Stimulated activated naive CD4-positive, alpha-beta T cell treated with Interleukin-2 at 50 U/mL for 16 hours (primary cell): ENCODE measurements around the gene TNC.
"Not testable (repeated sequence)": the region's sequence is repeated elsewhere in the genome, so short reads cannot be mapped to it uniquely, and the experiment has no call there.

Experiments
- DNase-seq: peaks from one replicate; lab custom pipeline; 2025; lab: John Stamatoyannopoulos, UW

TNC gene

DNA sequence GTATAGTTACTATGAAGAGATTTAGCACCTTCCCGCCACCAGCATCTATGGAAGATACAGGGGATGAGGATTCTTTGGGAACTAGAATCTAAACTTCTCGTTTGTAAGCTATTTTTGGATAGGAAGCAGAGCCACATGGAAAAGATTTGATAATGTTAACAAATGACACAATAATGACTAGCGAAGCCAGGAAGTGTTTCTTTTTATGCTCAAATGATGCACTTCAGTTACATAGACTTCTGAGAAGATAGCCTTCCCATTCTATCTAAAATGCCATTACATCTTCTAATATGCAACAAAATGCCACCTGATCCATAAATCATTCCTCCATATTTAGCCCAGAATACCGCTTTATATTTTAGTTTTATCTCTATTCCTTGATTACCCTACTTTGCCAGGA lies 17.0 kb upstream of the TNC start:
- DNase-seq = no peak

DNA sequence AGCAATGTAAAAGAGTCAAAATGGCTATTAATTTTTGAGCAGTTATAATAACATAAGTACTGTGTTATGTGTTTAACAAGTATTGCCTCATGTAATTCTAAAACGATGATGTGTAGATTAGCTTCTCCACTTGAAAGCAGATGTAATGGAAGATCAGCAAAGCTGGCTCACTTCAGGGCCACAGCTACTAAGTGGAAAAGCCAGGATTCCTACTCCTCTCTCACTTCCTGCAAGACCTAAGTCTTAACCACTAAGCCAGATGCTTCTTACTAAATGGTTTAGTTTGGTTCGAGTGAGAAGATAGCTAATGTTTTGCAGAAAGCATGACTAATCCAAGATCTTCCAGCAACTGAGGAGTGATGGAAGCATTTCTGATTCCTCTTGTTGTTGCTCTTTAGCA lies 15.7 kb upstream of the TNC start:
- no peak for DNase-seq

DNA sequence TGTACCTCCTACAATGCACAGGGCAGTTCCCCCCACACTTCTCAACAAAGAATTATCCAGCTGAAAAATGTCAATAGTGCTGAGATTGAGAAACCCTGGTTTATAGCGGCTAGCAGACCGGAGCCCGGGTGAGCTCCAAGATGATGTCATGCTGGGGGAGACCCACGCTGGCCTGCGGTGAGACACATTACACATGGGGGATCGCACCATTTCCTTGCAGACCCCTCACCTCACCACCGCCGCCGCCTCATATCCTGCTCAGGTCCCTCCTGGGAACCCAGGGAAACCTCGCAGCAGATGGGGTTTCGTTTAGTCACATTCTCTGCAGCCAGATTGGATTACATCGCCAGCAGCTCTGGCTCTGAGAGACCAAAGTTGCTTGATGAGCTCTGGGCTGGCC lies 14.7 kb upstream of the TNC start:
- DNase-seq = no peak

DNA sequence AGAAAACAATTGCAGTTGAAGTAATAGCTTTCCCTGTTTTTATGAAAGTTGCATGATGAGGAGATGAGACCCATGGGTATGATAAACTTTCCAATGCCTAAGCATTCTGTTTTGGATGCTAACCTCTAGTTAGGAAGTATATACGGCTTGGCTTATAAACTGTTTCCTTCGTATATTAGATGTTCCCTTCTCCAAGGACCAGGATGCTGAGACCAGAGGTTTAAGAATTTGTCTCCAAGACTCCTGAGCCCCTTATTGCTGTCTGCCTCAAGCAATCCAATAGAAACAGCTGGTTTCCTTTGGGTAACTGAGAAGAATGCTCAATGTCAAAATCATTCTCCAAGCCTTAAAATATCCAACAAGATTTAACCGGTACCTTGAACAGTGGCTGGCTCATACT lies 12.2 kb upstream of the TNC start:
- no peak for DNase-seq

DNA sequence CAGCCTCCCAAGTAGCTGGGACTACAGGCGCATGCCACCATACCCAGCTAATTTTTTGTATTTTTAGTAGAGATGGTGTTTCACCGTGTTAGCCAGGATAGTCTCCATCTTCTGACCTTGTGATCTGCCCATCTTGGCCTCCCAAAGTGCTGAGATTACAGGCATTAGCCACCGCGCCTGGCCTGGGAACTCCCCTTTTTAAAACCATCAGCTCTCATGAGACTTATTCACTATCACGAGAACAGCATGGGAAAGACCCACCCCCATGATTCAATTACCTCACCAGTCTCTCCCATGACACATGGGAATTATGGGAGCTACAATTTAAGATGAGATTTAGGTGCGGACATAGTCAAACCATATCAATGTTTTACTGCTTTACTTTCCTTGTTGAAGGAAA lies 10.8 kb upstream of the TNC start:
- DNase-seq = not testable (repeated sequence)

DNA sequence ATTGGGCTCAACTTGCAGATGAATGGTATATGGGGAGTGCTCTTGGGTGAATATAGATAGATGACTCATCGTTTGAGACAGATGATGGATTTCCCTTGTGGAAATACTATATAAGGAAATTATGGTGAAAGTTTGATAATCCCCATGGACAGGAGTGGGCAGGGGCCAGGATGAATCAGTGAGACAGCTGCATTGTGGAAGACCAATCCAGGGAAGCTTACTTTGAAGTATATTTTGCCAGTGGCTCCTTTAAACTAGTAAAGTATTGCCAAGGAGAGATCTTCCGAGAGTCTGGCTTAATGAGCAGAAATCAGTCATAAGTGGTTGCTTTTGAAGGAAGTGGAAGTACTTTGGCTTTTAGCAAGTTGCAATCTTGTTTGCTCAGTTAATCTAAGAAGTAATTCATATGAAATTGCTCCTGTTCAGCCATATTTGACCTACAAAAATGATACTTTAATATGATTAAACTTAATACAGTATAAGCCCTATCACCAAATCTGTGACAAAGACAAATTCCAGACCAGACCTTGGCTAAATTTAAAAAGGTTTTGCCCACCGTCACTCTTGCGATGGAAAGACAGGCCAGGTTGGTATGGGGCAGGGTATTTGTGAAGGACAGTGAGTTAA lies 9.3 kb upstream of the TNC start:
- no peak for DNase-seq

DNA sequence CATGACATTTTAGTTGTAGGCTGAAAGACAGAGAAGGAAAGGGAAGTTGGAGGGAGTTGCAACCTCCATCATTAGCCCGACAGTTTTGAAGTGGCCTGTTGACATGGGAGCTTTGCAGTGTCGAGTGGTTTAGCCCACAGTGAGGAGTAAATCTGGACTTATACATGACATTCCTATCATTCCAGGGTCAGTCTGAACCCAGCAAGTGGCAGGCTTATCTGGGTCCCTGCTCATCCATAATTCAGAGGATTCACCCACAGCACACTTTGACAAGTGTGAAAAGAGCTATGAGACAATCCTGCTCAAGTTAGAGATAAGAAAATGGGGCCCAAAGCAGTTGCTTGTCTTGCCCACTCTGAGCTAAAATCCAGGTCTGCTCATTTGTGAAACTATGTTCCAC lies 8.4 kb upstream of the TNC start:
- no peak for DNase-seq

DNA sequence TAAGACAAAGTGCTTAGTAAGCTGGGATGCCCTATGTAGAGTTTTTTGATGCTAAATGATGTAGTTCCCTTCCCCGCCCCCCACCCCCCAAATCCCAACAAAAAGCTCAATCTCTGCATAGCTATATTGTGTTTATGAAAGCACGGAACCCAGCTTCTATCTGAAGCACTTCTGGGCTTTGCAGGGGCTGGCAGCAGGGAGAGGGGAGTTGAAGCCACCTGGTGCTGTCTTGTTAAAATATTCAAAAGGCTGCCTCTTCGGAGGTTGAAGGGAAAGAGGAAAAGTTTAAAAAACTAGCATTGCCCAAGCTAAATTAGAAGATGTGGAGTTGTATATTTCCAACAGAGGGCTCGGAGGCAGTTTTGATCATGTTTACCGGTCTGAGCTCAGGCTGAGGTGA lies 5.0 kb upstream of the TNC start:
- no peak for DNase-seq

DNA sequence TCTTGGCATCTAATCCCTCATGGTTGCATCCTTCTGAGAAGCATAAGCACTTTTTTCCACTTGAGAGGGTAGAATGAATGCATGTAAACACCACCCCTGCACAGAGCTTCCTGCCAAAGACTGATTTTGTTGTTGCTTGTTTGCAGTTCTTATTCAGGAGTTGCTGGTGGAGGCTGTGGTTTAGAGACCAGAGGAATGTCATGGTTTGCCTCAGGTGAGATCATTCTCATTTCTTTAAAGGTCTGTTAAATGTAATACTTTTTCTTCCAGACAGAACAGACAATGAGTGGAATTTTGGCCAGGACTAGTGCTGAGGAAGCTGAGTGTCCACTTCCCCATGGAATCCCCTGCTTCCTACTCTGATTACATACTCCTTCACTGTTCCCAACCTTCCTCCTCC lies 3.2 kb upstream of the TNC start:
- DNase-seq = no peak

DNA sequence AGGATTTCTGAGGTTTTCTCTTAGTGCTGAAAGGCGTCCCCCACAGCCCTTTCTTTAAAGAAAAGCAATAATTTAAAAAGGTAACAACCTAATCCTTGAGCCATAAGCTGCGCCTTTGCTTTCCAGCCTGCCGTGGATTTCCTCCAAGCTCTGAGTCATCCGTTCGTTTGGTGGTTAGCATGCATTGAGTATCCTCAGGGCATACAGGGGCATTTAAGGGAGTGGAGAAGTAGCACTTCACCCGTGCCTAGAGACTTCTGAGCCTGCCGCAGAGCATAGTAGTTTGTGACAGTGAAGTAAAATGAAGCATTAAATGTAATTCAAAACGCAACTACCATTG lies 892 bp upstream of the TNC start:
- no peak for DNase-seq

DNA sequence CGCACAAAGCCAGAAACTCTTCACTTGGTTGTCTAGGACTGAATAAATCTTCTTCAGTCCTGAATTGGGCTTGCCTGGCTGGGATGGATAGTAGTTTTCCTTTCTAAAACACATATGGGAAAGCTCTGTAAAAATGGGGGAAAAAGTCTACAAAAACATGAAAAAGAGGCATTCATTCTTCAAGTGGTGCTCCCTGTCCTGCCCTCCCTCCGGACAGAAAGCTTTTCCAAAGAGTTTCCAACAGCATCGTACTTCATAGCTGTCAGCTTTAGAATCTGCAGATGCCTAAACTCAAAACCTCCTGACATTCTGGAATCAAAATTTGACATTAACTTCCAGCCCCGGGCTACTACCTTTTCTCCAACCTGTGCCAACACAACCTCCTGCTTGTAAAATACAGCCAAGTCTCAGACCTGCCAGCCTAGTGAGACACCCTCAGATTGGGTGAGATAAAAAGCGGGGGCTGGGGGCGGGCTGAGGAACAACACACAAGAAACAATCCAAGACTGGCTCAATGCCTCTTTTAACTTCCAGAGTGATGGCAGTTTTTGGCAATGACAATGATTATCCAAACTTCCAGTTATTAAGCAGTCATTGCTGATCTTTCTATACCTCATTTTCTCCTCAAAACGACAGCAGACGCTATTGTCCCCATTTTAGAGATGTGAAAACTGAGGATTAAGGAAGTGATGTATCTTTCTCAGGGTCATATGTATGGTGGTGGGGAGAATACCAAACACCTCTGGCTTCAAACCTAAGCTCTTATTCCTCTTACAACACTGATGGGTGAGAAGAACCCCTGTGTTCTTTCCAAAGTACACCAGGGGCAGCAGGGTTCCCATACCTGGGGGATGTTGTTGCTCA lies 1.3 kb downstream of the TNC start:
- no peak for DNase-seq

DNA sequence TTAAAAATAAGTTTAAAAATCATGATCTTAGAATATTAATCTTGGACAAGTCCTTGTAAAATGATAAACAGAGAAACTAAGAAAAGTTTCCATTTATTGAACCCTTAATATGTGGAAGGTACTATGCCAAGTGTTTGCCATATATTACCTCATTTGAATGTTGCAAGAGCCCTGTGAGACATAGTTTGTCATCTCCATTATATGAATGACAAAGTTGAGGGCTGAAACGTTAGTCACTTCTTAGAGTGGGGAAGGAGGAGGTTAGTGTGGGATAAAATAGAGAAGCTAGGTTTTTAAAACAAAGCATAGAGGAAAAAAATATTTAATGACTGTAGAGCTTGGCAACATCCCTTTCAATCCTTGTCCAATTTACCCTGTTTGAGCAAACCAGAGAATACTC lies 2.0 kb downstream of the TNC start:
- DNase-seq = no peak

DNA sequence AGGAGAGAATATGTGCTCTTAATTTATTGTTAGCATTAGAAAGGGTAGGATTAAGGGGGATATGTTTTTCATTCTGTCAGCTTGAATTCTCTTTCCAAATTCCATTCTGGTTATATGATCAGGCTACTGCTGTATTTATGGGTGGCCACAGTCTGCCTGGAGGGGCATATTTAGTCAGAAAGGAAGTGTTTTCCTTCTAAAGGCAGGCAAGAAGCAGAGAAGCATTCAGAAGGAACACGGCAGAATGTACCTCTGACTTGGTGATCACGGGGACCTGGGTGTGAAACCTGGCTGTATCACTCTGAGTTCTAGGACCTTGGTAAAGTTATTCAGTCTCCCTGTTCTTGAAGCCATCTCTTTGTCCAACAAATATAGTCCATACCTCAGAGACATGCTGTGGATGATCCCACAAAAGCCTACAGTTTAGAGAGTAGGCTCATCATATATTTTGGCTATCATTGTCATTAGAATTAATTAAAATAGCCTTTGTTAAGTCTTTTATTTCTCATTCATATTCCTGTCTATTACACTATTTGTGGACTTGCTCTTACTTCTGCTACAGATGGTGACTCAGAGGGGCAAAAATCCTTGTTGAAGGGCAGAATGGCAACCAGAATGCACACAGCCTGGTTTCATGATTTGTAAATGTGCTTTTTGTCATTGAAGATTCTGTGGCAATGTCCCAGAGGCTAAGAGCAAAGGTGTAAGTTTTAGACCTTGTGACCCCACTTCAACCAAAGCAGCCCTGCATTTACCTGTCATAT lies 2.7 kb downstream of the TNC start:
- DNase-seq = no peak

DNA sequence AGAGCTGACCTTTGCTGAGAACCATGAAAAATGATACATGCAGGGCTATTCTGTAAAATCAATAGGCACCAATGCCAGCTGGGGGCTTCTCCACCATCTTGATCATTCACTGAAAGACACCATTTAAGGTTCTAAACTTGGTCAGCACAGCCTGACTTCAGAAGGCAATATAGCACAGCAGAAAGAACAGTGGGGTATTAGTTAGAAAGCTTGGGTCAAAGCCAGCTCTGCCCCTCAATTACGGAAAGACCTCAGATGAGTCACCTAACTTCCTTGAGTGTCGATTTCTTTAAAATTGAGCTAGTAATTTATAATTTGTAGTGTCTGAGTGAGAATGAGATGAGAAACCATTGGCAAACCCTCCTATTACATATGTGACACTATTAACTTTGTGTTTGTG lies 3.4 kb downstream of the TNC start:
- no peak for DNase-seq

DNA sequence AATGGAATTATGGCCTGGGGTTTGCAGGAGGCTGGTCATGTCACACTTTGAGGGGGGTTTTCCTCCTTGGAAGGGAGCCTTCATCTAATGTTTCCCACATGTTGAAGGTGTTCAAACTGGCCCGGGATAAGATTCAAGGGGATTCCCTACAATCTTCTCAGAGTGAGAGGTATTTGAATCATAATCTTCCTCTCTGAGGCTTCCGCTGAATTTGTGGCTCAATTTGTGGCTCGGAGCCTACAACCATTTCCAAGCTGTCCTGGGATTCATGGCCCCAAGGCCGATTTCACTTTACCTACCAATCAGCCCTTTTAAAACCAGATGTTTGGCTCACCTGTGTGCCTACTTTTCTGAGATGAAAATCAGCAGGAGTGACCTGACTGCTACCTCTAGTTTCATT lies 3.9 kb downstream of the TNC start:
- DNase-seq = no peak

DNA sequence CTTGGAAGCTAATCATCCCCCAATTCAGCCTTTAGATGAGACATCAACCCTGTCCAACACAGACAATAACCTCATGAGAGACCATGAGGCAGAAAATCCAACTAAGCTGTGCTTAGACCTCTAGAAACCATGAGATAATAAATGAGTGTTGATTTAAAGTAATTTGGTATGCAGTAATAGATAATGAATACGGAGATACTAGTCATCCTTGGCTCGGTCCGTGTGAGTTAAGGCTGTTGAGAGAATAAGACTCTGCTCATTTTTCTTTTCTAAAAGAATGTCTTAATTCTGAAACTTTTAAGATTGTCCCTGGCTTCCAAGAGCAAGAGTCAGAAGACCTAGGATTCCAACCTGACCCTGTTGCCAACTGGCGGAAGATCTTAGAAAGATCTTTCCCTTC lies 6.1 kb downstream of the TNC start:
- DNase-seq = no peak

DNA sequence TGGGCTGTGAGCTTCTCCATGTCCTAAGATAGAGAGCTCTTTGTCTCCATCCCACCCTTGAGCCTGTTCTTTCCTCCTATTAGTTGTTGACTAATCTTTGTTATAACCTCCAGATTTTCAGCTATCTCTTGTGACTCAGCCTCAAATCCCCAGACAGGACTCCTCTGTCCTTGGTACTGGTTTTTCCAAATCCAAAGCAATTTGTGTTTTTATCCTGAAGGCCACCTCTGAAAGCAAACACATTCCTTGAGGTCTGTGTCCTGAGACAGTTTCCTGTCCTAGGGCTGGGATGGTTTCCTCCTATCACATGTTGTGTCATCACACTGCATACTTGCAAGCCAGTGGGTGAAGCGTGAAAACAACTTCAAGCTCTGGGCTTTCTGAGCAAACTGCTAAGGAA lies 8.5 kb downstream of the TNC start:
- DNase-seq = no peak

DNA sequence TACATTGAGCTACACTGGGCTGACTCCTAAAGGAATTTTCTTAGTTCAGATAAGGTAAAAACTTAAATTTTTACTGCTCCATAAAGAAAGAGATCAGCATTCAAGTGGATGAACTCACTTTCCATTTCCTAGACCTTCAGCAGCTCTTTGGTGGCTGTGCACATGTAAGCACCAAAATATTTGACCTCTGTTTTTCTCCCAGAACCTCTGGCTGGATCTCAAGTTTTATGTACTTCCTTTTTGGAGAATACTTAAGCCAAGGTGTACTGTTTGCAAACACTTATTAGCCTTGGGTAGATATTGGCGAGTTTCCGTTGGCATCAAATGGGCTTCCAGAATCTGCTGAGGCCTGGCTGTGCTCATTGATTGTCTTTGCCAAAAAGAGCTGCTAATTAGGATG lies 10.3 kb downstream of the TNC start:
- DNase-seq = no peak

DNA sequence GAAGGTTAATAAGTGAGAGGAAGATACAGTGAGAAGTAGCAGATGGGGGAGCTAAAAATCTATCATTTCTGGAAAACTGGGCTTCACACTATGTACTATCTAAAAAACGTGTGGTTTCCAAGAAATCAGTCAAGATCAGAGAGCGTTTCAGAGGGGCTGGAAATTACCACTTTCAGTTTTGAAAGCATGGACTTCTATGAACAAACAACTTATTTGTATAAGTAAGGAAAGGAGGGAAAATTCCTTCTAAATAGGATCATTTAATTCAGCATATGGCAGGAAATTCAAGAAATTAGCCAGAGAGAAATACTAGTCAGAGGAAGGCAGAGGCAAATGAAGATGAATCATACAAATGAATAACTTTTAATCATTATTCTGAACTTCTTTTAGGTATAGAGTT lies 11.3 kb downstream of the TNC start:
- no peak for DNase-seq

DNA sequence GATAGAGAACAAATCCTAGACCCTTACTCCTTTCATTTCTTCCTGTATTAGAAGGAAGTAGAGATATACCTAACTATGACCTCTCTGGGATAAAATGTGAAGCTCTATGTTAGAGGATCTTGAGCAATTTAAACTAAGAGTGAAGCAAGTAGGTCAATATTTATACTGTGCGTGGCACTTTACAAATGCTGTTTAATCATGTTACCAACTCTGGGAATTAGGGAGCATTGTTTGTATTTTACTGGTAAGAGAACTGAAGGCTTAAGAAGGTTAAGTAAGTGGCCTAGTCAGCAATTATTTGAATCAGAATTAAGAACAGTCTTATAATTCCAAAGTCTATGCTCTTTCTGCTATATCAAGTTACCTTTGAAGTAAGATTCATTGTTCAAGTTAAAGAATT lies 12.0 kb downstream of the TNC start:
- no peak for DNase-seq

DNA sequence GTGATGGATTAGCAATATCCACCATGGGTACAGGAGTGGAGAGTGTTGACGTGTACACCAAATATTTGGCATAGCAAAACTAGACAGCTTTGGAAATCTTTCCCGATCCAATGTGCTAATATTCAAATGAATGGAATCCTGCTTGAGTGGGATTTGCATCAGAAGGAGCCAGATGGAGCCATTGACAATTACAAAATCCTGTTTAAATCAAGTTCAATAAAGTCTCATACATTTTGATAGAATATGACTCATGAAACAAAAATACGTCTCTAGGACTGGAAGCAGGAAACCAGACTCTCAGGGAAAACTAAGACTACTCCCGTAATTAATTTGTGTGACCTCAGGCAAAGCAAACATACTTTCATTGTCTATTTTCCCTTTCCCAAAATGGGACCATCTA lies 13.0 kb downstream of the TNC start:
- no peak for DNase-seq

DNA sequence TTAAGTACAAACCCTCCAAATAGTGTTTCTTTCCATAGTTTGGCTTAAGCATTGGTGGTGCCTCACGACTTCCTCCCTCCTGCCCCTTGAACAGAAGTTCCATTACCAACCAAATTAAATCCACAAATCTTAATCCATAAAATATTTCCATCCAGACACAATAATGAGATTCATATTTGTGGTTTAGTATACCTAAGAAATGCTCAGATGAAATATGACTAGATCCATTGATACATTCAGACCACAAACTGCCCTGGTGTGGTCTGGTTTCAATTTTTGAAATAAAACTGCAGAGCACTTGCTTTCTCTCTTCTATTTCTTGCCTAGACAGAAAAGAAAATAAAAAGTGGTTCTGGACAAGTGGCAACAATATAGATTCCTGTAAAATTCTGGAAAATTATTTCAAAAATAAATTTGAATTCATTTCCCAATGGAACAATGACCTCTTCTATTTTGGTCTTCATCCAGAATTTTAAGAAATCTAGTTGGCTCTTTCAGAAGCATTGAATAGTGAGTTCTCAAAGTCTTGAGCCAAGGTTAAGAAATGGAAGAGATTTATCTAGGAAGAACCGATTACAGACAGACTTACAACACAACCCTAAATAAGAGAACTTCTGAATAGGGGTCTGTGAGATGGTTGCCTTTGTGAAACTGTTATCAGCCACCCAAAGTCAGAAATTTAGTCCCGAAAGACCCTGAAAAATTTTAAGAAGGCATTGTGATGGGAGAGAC lies 14.0 kb downstream of the TNC start:
- no peak for DNase-seq

DNA sequence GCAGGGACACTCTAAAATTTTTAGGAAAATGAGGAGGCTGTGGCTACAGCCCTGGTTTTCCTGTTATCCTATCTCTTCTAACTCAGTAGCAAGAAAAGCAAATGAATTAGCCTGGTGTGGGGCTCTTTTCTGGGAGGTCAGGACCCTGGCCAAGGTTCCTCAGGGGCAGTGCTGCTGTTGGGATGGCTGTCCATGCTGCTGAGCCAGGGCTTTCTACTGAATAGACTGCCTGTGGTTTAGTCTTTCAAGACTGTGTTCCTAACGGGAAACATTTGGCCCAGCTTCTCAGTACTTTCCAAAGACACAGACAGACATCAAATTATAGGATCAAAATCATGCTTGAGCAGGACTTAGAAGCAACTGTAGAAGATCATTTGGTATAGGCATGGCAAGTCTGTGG lies 18.1 kb downstream of the TNC start:
- DNase-seq = no peak
